Stimulated activated CD8-positive, alpha-beta memory T cell treated with anti-CD3 and anti-CD28 coated beads, Interleukin-4, amount 100 ng/mL, for 48 hours (primary cell): ENCODE measurements around the gene ZNF536.
"Not testable (repeated sequence)": the region's sequence is repeated elsewhere in the genome, so short reads cannot be mapped to it uniquely, and the experiment has no call there.

Source experiments
- DNase-seq: peaks from one replicate; pipeline ENCODE4 v3.0.0-alpha.2; 2020

Gene ZNF536

GRCh38 chr19:30498085-30498484 is 125.9 kb downstream of the ZNF536 start:
- not testable (repeated sequence) for DNase-seq

GRCh38 chr19:30498707-30499106 is 126.5 kb downstream of the ZNF536 start:
- no peak for DNase-seq

GRCh38 chr19:30504272-30504671 is 132.1 kb downstream of the ZNF536 start:
- no peak for DNase-seq

GRCh38 chr19:30512176-30513081 is 140.2 kb downstream of the ZNF536 start:
- DNase-seq: no peak

- no peak for DNase-seq
Observed at GRCh38 chr19:30513082-30513411, 140.9 kb downstream of the ZNF536 start.

- DNase-seq: no peak
Observed at GRCh38 chr19:30516111-30516510, 143.9 kb downstream of the ZNF536 start.

GRCh38 chr19:30516531-30516930 is 144.3 kb downstream of the ZNF536 start:
- DNase-seq: no peak

- no peak for DNase-seq
Observed at GRCh38 chr19:30518965-30519606, 146.9 kb downstream of the ZNF536 start.

GRCh38 chr19:30519607-30520205 is 147.5 kb downstream of the ZNF536 start:
- no peak for DNase-seq

- no peak for DNase-seq
Observed at GRCh38 chr19:30520735-30521479, 148.7 kb downstream of the ZNF536 start.

GRCh38 chr19:30521937-30522336 is 149.8 kb downstream of the ZNF536 start:
- DNase-seq: no peak

- DNase-seq: no peak
Observed at GRCh38 chr19:30522341-30522740, 150.2 kb downstream of the ZNF536 start.

GRCh38 chr19:30523791-30524190 is 151.6 kb downstream of the ZNF536 start:
- DNase-seq: no peak

- no peak for DNase-seq
Observed at GRCh38 chr19:30525383-30525782, 153.2 kb downstream of the ZNF536 start.

- no peak for DNase-seq
Observed at GRCh38 chr19:30528919-30529318, 156.7 kb downstream of the ZNF536 start.

GRCh38 chr19:30529876-30530275 is 157.7 kb downstream of the ZNF536 start:
- no peak for DNase-seq

GRCh38 chr19:30530751-30531150 is 158.6 kb downstream of the ZNF536 start:
- no peak for DNase-seq

GRCh38 chr19:30535011-30535410 is 162.8 kb downstream of the ZNF536 start:
- DNase-seq: no peak

GRCh38 chr19:30536975-30537374 is 164.8 kb downstream of the ZNF536 start:
- DNase-seq: no peak

GRCh38 chr19:30539315-30539714 is 167.1 kb downstream of the ZNF536 start:
- DNase-seq: no peak

- no peak for DNase-seq
Observed at GRCh38 chr19:30539981-30540380, 167.8 kb downstream of the ZNF536 start.

GRCh38 chr19:30540761-30541160 is 168.6 kb downstream of the ZNF536 start:
- no peak for DNase-seq

GRCh38 chr19:30541575-30541974 is 169.4 kb downstream of the ZNF536 start:
- no peak for DNase-seq
